Measurements from ENCODE around the gene IZUMO1R.
"Not testable (repeated sequence)": the region's sequence is repeated elsewhere in the genome, so short reads cannot be mapped to it uniquely, and the experiment has no call there.

Gene IZUMO1R

GRCh38 chr11:94325681-94326080 lies 21.3 kb downstream of the IZUMO1R start:
- peak; percentile 41 for DNase-seq (ENCODE audit: low spot score)

- DNase-seq (ENCODE audit: low spot score), result no peak
Observed at GRCh38 chr11:94326947-94327346, 22.6 kb downstream of the IZUMO1R start.

- no peak for DNase-seq (ENCODE audit: low spot score)
Observed at GRCh38 chr11:94328587-94329080, 24.3 kb downstream of the IZUMO1R start.

GRCh38 chr11:94329501-94329900 lies 25.1 kb downstream of the IZUMO1R start:
- no peak for DNase-seq (ENCODE audit: low spot score)

- no peak for DNase-seq (ENCODE audit: low spot score)
Observed at GRCh38 chr11:94330789-94331188, 26.4 kb downstream of the IZUMO1R start.

- no peak for DNase-seq (ENCODE audit: low spot score)
Observed at GRCh38 chr11:94332814-94333213, 28.4 kb downstream of the IZUMO1R start.

GRCh38 chr11:94336033-94336432 lies 31.7 kb downstream of the IZUMO1R start:
- DNase-seq (ENCODE audit: low spot score), result no peak

- DNase-seq (ENCODE audit: low spot score), result no peak
Observed at GRCh38 chr11:94338651-94339050, 34.3 kb downstream of the IZUMO1R start.

- DNase-seq (ENCODE audit: low spot score), result no peak
Observed at GRCh38 chr11:94342250-94342649, 37.9 kb downstream of the IZUMO1R start.

- DNase-seq (ENCODE audit: low spot score), result no peak
Observed at GRCh38 chr11:94343495-94343894, 39.1 kb downstream of the IZUMO1R start.

GRCh38 chr11:94346311-94346710 lies 41.9 kb downstream of the IZUMO1R start:
- DNase-seq (ENCODE audit: low spot score), result not testable (repeated sequence)

GRCh38 chr11:94350850-94351563 lies 46.6 kb downstream of the IZUMO1R start:
- not testable (repeated sequence) for DNase-seq (ENCODE audit: low spot score)

Data from hematopoietic multipotent progenitor cell treated with erythropoietin and hydrocortisone succinate and interleukin-3 and kit ligand, for 15 days (in vitro differentiated cells).